GM20431 (cell line): ENCODE measurements around the gene EEPD1.
"Not testable (repeated sequence)": the region's sequence is repeated elsewhere in the genome, so short reads cannot be mapped to it uniquely, and the experiment has no call there.

Experiments
- in situ Hi-C: fragments of 300-500 bp; cut with MseI, MboI; formaldehyde crosslinking; loops from one replicate; pipeline ENCODE4 v1.15.0; 2020; ENCODE audit warnings: low sequenced_read_pairs; ENCODE audit not compliant: unreplicated experiment

The EEPD1 gene

DNA sequence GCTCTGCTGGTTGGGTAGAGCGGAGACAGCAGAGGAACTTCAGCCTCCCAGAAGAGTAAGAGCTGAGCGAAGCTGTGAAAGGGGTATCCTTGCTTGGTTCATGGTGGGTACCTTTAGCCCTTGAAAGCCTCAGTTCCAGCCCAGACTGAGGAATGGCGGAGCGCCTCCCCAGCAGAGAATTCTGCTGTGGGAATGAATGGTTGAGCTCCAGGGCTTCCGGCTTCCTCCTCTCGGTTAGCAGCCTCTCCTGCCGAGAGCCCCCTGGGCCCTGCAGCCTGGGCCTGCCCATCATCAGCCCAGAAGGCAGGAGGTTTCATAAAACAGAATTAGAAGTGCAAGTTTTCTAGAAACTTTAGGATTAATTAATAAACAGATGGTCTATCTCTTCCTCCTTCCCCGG, 156.7 kb downstream of the EEPD1 start:
- in situ Hi-C loops: no loop called here

DNA sequence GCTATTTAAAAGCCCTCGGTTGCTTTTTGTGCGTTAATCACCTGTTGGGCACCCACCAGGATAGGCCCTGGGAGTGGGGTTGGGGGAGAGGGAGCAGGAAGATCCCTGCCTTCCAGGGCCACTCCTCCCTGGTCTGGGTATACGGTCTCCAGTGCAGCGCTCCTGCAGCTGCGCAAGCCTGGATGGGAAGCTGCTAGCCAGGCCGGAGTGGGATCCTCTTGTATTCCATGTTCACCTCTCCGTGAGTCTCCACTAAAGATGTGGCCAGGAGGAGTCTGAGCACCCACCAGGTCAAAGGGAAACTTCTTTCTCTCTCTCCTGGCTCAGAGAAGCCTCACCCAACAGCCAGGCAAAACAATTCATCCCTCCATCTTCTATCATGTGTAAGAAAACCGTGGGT, 157.8 kb downstream of the EEPD1 start:
- in situ Hi-C loops: no loop called here

DNA sequence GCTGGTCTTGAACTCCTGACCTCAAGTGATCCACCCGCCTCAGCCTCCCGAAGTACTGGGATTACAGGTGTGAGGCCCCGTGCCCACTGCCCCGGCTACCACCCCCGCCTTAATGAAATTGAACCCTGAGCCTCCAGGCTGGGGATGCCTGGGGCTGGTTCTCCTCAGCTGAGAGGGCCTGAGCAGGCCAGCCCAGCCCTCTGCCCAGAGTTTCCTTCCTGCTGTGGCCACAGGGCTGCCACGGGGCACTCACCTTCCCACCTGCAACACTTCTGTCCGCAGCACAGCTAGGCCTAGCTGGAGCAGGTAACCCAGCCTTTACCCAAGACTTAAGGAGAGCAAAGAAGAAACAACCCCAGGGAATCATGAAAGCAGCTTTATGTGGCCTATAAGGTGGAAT, 158.5 kb downstream of the EEPD1 start:
- in situ Hi-C loops: no loop called here

GRCh38 chr7:36312064-36312914, 159.2 kb downstream of the EEPD1 start:
- in situ Hi-C loops: no loop called here

GRCh38 chr7:36312915-36313334, 159.9 kb downstream of the EEPD1 start:
- in situ Hi-C loops: no loop called here

- in situ Hi-C loops: no loop called here
Observed at GRCh38 chr7:36313607-36314006, 160.6 kb downstream of the EEPD1 start.

DNA sequence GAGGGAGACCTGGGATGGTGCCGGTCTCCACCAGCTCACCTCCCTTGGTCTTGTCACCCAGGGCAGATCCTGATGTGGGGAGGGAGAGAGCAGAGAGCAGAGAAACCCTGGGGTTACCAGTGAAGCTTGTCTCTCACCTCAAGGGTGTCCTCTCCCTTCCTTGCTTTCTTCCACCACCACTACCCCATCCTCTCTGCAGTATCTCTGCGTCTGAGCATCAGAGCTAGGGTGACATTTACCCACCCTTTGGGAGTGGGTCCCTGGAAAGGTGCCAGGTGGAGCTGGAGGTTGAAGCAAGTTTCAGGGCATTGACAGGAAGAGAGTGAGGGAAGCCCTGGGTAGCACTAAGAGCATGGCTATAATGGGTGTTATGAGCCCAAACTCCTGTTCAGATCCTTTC, 161.4 kb downstream of the EEPD1 start:
- in situ Hi-C loops: no loop called here

GRCh38 chr7:36315309-36315944, 162.4 kb downstream of the EEPD1 start:
- in situ Hi-C loops: no loop called here

DNA sequence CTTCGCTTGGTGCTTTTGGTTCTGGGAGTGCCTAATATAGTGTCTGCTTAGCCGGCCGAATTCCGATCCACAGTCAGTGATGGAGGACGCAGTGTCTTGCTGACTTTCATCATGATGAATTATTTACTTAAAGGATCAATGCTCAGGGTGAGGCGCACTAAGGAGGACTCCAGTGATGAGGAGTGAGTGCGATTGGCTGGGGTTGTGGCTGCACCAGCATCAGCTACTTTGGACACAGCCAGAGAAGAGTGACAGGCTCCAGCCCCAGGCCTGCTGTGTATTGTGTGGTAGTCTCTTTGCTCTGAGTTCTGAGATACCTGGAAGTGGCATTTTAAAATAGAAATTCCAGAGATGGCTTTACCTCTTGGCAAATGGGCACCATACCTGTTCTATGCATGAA, 163.3 kb downstream of the EEPD1 start:
- in situ Hi-C loops: no loop called here

GRCh38 chr7:36317276-36317675, 164.2 kb downstream of the EEPD1 start:
- in situ Hi-C loops: no loop called here

- in situ Hi-C loops: no loop called here
Observed at GRCh38 chr7:36318116-36318515, 165.1 kb downstream of the EEPD1 start.

- in situ Hi-C loops: not testable (repeated sequence)
Observed at GRCh38 chr7:36321284-36321683, 168.2 kb downstream of the EEPD1 start.

DNA sequence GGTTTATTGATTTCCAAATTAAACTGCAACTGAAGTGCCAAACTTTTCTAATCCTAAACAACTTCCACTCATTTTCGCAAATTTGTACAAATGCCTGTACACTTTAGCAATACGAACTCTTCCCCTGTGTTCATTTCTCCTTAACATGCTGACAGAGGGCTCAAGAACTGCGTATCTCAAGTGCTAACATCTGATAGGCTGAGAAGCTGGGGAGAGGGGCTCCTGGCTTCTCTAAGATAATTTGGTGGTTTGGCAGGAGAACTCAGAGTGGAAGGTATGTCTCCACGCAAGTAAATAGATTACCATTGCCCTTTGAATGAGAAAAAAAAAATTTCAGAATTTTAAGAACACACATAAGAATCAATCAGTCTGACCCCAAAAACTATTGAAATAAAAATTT, 183.3 kb downstream of the EEPD1 start:
- in situ Hi-C loops: no loop called here

- in situ Hi-C loops: no loop called here
Observed at GRCh38 chr7:36338256-36338655, 185.2 kb downstream of the EEPD1 start.

DNA sequence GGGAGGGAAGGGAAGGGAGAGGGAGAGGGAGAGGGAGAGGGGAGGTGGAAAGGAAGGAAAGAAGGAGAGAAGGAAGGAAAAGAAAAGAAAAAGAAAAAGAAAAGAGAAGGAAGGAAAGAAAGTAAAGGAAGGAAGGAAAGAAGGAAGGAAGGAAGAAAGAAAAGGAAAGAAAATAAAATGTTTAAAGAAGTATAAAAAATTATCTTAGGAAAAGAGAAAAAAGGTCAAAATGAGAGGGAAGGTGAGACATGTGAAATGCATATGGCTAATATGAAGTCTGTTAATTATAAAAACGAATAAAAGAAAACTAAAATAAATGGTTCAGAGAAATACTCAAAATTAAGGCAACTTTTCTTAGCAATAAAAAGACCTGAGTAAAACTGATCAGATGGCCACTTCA, 190.5 kb downstream of the EEPD1 start:
- in situ Hi-C loops: no loop called here

DNA sequence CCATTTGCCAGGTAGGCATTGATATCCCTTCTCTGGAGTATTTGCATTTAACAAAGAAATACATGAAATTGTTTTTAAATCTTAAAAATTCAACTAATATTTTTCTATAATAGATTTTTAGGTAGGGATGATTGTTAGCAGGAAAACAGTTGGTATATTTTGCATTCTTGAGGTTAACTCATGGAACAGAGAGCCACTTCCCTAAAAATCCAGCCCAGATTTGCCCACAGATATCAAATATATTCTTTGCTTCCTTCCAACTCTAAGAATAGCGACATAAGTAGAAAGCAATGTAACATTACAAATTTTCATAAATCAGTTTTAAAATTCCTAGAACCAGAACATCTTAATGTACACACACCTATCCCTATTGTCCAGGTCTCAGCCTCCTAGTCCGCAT, 191.6 kb downstream of the EEPD1 start:
- in situ Hi-C loops: no loop called here

GRCh38 chr7:36346260-36346831, 193.3 kb downstream of the EEPD1 start:
- in situ Hi-C loops: no loop called here

- in situ Hi-C loops: no loop called here
Observed at GRCh38 chr7:36348256-36348655, 195.2 kb downstream of the EEPD1 start.

GRCh38 chr7:36348771-36349170, 195.7 kb downstream of the EEPD1 start:
- in situ Hi-C loops: no loop called here

DNA sequence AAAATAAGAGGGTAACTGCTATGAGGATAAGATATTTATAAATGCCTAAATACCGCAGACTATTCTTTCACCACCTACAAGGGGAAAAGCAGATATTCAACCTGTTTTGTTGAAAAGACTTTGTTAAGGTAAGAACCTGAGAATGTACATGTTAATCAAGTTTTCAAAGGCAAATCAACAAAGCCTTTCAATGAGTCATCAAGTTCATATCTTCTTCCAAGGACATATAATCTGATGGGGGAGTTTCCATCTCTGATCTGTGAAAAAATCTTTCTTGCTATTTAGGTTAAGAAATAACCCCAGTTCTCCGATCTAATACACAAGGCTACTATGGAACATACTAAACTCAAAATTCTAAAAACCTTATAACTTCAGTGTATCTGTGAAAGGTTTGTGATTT, 196.6 kb downstream of the EEPD1 start:
- in situ Hi-C loops: no loop called here
